Uterus (tissue), 4 donors: ENCODE results near the gene SENP7. TPM values are rescaled to one million over a fixed set of nuclear protein-coding genes. Genes with fewer than 3 reads are reported as not detected.

ENCODE experiments used
- DNase-seq, 2 donors: peaks; one replicate each; pipeline ENCODE4 v3.0.0-alpha.2; 2019 to 2020
- H3K27ac ChIP-seq, 2 donors: fragments of 200-600 bp; sonication (generic); 1 replicate in 1 of 2; 2 replicates in 1 of 2; pipeline ENCODE4 v1.5.1; 2016 to 2018
- H3K27me3 ChIP-seq, 2 donors: fragments of 200-600 bp; sonication (generic); one replicate each; pipeline ENCODE4 v1.5.1; 2018 to 2019; ENCODE audit warnings: control low read depth in 1 of 2
- H3K36me3 ChIP-seq, 2 donors: fragments of 200-600 bp; sonication (generic); one replicate each; pipeline ENCODE4 v1.5.1; 2019; ENCODE audit warnings: control low read depth in 1 of 2
- H3K4me1 ChIP-seq, 2 donors: fragments of 200-600 bp; sonication (generic); one replicate each; pipeline ENCODE4 v1.5.1; 2018 to 2019; ENCODE audit warnings: control low read depth in 1 of 2
- H3K4me3 ChIP-seq, 2 donors: fragments of 200-600 bp; sonication (generic); 1 replicate in 1 of 2; 2 replicates in 1 of 2; pipeline ENCODE4 v1.5.1; 2018 to 2019; ENCODE audit warnings: mild to moderate bottlenecking in 1 of 2
- H3K9me3 ChIP-seq, 2 donors: fragments of 200-600 bp; sonication (generic); one replicate each; pipeline ENCODE4 v1.5.1; 2019; ENCODE audit warnings: control low read depth in 1 of 2
- POLR2A ChIP-seq, 2 donors: fragments of 450-650 bp; IDR thresholded peaks; one replicate each; pipeline ENCODE4 v1.6.1; 2016; ENCODE audit warnings: antibody characterized with exemption in 2 of 2, mild to moderate bottlenecking in 1 of 2, moderate library complexity in 1 of 2
- intact Hi-C: fragments of 100-400 bp; cut with DNase I; formaldehyde crosslinking; loops from one replicate; pipeline ENCODE4 v1.15.1; 2023; ENCODE audit warnings: low total_unique reads
- total RNA-seq, 4 donors: library from RNA; depleted of rRNA in 3 of 4; stranded (reverse); fragments of >200 nt in 3 of 4; gene quantifications; one replicate each; pipeline versions ENCODE4 v1.1.0 to v1.2.4, GENCODE V29; 2014 to 2023
- TF ChIP-seq, protein P1 (sequence below), 4 experiments: fragments of 200-600 bp in 2 of 4; fragments of 450-650 bp in 2 of 4; sonication (generic) in 2 of 4; IDR thresholded peaks; one replicate each; pipeline ENCODE4 v1.5.1; 2016 to 2019; ENCODE audit warnings: antibody characterized with exemption in 4 of 4, mild to moderate bottlenecking in 2 of 4, moderate library complexity in 1 of 4
- donor health status: DM: yes; HTN: yes; CAD: no.

The SENP7 gene
- total RNA-seq, 4 donors from 2014 or later, result 28.7 to 101 (median 41.1) TPM

DNA sequence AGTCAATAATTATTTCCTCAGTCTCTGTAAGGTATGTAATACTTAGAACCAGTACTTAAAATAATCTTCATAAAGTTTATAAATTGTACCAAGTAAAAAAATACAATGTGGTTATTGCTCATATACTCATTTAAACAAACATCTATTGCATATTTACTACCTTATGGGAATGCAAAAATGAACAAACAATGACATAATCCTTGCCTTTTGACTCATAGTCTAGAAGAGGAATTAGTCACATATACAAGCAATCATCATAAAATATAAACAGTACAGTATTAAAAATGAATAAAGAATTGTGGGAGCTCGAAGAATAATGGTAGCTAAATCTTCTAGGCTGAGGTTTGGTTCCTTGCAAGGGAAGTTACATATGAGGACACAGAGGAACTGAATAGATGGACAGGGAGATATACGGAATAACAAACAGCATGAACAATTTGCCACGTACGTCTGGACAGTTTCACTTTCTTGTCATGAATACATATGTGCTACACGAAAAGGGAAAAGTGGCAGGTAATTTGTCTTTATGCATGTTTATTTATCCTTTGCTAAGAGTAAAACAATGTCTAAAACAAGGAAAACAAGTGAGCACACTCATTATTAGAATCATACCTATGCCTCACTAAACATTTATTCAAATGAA, 209.8 kb downstream of the SENP7 start:
- Histone ChIP-seq H3K4me1 (no peaks in the 10 kb centered on the region), H3K9me3 (no peaks in the 10 kb centered on the region), H3K27ac (no peak overlapping the region), H3K36me3 (no peaks in the 10 kb centered on the region), H3K4me3 (no peak overlapping the region), H3K27me3 (no peaks in the 10 kb centered on the region)
- no peak for DNase-seq
- intact Hi-C loops, result no loop called here
- TF ChIP-seq POLR2A (IDR thresholded peaks at IDR 0.05), result no peak
- TF ChIP-seq, protein P1, sequence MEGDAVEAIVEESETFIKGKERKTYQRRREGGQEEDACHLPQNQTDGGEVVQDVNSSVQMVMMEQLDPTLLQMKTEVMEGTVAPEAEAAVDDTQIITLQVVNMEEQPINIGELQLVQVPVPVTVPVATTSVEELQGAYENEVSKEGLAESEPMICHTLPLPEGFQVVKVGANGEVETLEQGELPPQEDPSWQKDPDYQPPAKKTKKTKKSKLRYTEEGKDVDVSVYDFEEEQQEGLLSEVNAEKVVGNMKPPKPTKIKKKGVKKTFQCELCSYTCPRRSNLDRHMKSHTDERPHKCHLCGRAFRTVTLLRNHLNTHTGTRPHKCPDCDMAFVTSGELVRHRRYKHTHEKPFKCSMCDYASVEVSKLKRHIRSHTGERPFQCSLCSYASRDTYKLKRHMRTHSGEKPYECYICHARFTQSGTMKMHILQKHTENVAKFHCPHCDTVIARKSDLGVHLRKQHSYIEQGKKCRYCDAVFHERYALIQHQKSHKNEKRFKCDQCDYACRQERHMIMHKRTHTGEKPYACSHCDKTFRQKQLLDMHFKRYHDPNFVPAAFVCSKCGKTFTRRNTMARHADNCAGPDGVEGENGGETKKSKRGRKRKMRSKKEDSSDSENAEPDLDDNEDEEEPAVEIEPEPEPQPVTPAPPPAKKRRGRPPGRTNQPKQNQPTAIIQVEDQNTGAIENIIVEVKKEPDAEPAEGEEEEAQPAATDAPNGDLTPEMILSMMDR (IDR thresholded peaks at IDR 0.05), result no peak

DNA sequence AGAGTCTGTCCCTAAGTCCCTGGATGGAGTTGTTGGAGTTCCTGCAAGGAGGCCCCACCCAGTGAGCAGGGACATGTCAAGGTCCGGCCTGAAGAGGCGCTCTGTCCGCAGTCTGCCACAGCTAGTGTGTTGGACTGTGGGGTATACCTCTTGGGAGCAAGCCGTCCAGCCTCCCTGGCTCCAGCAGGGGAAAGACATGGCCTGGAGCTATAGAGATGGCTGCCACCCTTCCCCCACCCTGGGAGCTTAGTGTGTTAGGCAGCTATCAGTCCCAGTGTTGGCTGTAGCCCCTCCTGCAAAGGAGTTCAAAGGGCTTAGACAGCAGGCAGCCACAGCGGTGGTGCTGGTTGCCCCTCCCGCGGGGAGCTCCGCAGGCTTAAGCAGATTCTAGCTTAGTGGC, 212.9 kb downstream of the SENP7 start:
- H3K4me3 ChIP-seq, result no peak overlapping the region
- H3K27ac ChIP-seq, result no peak overlapping the region
- TF ChIP-seq, protein P1 (IDR thresholded peaks at IDR 0.05), result no peak
- no peak for TF ChIP-seq POLR2A (IDR thresholded peaks at IDR 0.05)
- DNase-seq, result no peak
- no peaks in the 10 kb centered on the region for H3K36me3 ChIP-seq
- intact Hi-C loops, result no loop called here
- H3K27me3 ChIP-seq, result no peaks in the 10 kb centered on the region
- H3K4me1 ChIP-seq, result no peaks in the 10 kb centered on the region
- no peaks in the 10 kb centered on the region for H3K9me3 ChIP-seq

DNA sequence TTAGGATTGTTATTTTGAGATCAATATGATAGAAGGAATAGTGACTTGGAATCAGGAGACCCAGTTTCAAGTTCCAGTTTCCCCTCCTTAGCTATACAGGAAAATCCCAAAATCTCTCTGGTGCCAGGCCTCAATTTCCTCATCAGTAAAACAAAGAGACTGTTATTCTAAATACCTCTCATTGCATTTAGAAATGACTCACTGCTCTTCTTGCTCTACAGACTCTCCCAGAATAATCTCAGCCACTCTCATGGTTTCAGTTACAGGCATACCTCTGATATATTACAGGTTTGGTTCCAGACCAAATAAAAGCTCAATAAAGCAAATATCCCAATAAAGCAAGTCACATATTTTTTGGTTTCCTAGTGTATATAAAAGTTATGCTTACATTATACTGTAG, 221.0 kb downstream of the SENP7 start:
- H3K27me3 ChIP-seq, result no peaks in the 10 kb centered on the region
- H3K4me3 ChIP-seq, result no peak overlapping the region
- H3K27ac ChIP-seq, result no peak overlapping the region
- intact Hi-C loops, result no loop called here
- no peaks in the 10 kb centered on the region for H3K36me3 ChIP-seq
- H3K4me1 ChIP-seq, result no peaks in the 10 kb centered on the region
- DNase-seq, result no peak
- H3K9me3 ChIP-seq, result no peaks in the 10 kb centered on the region
- TF ChIP-seq, protein P1 (IDR thresholded peaks at IDR 0.05), result no peak
- no peak for TF ChIP-seq POLR2A (IDR thresholded peaks at IDR 0.05)

DNA sequence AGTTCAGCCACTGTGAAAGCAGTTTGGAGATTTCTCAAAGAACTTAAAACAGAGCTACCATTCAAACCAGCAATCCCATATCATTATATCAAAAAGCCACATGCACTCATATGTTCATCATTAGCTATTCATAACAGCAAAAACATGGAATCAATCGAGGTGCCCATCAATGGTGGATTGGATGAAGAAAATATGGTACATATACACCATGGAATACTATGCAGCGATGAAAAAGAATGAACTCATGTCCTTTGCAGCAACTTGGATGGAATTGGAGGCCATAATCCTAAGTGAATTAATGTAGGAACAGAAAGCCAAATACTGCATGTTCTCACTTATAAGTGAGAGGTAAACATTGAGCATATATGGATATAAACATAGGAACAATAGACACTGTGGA, 224.7 kb downstream of the SENP7 start:
- intact Hi-C loops, result no loop called here
- DNase-seq, result no peak
- no peak for TF ChIP-seq POLR2A (IDR thresholded peaks at IDR 0.05)
- TF ChIP-seq, protein P1 (IDR thresholded peaks at IDR 0.05), result no peak

DNA sequence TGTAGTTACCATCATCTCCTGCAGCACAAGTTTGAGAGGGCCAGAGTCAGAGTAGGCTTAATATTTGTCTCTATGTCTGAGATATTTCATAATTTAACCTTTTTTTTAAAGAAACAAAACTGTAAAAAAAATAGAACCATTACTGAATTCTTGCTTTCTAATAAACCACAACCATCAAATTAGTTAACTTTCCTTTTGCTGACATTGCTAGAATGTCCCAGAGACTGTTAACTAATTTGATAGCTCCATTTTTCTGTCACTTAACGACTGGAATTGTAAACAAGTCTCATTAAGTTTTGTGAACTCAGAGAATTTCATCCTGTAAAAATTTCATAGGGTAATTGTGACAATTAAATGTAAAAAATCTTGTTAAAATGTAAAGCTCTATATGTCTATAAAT, 228.3 kb downstream of the SENP7 start:
- no peaks in the 10 kb centered on the region for H3K27me3 ChIP-seq
- no peak for DNase-seq
- H3K4me3 ChIP-seq, result no peak overlapping the region
- H3K27ac ChIP-seq, result no peak overlapping the region
- no peak for TF ChIP-seq POLR2A (IDR thresholded peaks at IDR 0.05)
- TF ChIP-seq, protein P1 (IDR thresholded peaks at IDR 0.05), result no peak
- no peaks in the 10 kb centered on the region for H3K4me1 ChIP-seq
- no peaks in the 10 kb centered on the region for H3K36me3 ChIP-seq
- intact Hi-C loops, result no loop called here
- H3K9me3 ChIP-seq, result no peaks in the 10 kb centered on the region

More for the DNA sequence above, 224.7 kb downstream of the SENP7 start:
- Histone ChIP-seq H3K27ac (no peak overlapping the region), H3K4me1 (no peaks in the 10 kb centered on the region), H3K27me3 (no peaks in the 10 kb centered on the region), H3K36me3 (no peaks in the 10 kb centered on the region), H3K9me3 (no peaks in the 10 kb centered on the region), H3K4me3 (no peak overlapping the region)
